B cell (primary cell): ENCODE data around the gene EPHB6. TPM values are rescaled to one million over a fixed set of nuclear protein-coding genes. Genes with fewer than 3 reads are reported as not detected.

Source experiments
- ATAC-seq: fragments of 200-7000 bp; cut with Tn5 transposase; one replicate; pipeline ENCODE4 v1.10.0; 2021; ENCODE audit warnings: low read depth, mild to moderate bottlenecking, moderate number of reproducible peaks, moderate library complexity
- CTCF ChIA-PET: fragments of 350-600 bp; sonication (Branson Sonifier 250); formaldehyde crosslinking; loops from one replicate; lab custom pipeline; 2021; ENCODE audit warnings: antibody characterized with exemption, inconsistent platforms; lab: Charles Lee
- POLR2A ChIA-PET: fragments of 350-600 bp; sonication (Branson Sonifier 250); formaldehyde crosslinking; loops from one replicate; lab custom pipeline; 2021; ENCODE audit warnings: antibody characterized with exemption; lab: Charles Lee
- DNase-seq: peaks from one replicate; pipeline ENCODE4 v3.0.0; 2013
- H2AFZ ChIP-seq: 2 replicates; pipeline ENCODE4 v1.6.1; 2012; ENCODE audit warnings: mild to moderate bottlenecking, low read depth, low read length; ENCODE audit not compliant: insufficient read depth, poor library complexity, severe bottlenecking
- H3K27ac ChIP-seq, 2 donors: 1 replicate in 1 of 2; 2 replicates in 1 of 2; pipeline ENCODE4 v1.5.1; 2012 to 2013; ENCODE audit warnings: low read length in 2 of 2, mild to moderate bottlenecking in 2 of 2, moderate library complexity in 1 of 2
- H3K27me3 ChIP-seq, 4 experiments: fragments of 200-600 bp in 1 of 4; sonication (generic) in 1 of 4; replicated peaks in 1 of 4; 1 replicate in 2 of 4; 2 replicates in 2 of 4; pipeline versions ENCODE4 v1.6.1 to v1.7.0; 2013 to 2016; ENCODE audit warnings: low read length in 3 of 4, mild to moderate bottlenecking in 2 of 4, mixed read lengths in 1 of 4, moderate library complexity in 1 of 4; ENCODE audit not compliant: insufficient read depth in 4 of 4, control insufficient read depth in 3 of 4; ENCODE audit errors: control extremely low read depth in 1 of 4
- H3K36me3 ChIP-seq, 2 experiments: replicated peaks in 1 of 2; 1 replicate in 1 of 2; 2 replicates in 1 of 2; pipeline versions ENCODE4 v1.6.1 to v1.7.1; 2013; ENCODE audit warnings: low read length in 1 of 2; ENCODE audit not compliant: insufficient read depth in 2 of 2, control insufficient read depth in 1 of 2; ENCODE audit errors: control extremely low read depth in 1 of 2, extremely low read depth in 1 of 2
- H3K4me1 ChIP-seq, 2 donors: fragments of 200-600 bp in 1 of 2; sonication (generic) in 1 of 2; 1 replicate in 1 of 2; 2 replicates in 1 of 2; pipeline versions ENCODE4 v1.5.1 to v1.6.1; 2013 to 2017; ENCODE audit warnings: low read length in 2 of 2; ENCODE audit not compliant: control insufficient read depth in 2 of 2, insufficient read depth in 2 of 2
- H3K4me2 ChIP-seq: replicated peaks from 2 replicates; pipeline ENCODE3; 2012; ENCODE audit warnings: mild to moderate bottlenecking, low read depth, low read length; ENCODE audit not compliant: poor library complexity, severe bottlenecking
- H3K4me3 ChIP-seq, 5 experiments: fragments of 200-600 bp in 1 of 5; sonication (generic) in 1 of 5; 1 replicate in 3 of 5; 2 replicates in 2 of 5; pipeline versions ENCODE4 v1.5.1 to v1.7.0; 2011 to 2016; ENCODE audit warnings: low read length in 4 of 5, mild to moderate bottlenecking in 4 of 5, low read depth in 2 of 5, control low read depth in 1 of 5, moderate library complexity in 1 of 5; ENCODE audit not compliant: insufficient read depth in 1 of 5; ENCODE audit errors: control extremely low read depth in 1 of 5, extremely low read depth in 1 of 5
- H3K79me2 ChIP-seq: fragments of 200-600 bp; sonication (generic); one replicate; pipeline ENCODE4 v1.6.0; 2016; ENCODE audit warnings: low read length; ENCODE audit not compliant: control insufficient read depth, insufficient read depth
- H3K9ac ChIP-seq: fragments of 200-600 bp; sonication (generic); 2 replicates; pipeline ENCODE4 v1.6.1; 2017; ENCODE audit warnings: mild to moderate bottlenecking, low read length, moderate library complexity
- H3K9me3 ChIP-seq, 3 donors: one replicate each; pipeline versions ENCODE4 v1.6.1 to v1.7.1; 2013; ENCODE audit warnings: low read length in 2 of 3; ENCODE audit not compliant: control insufficient read depth in 2 of 3, insufficient read depth in 1 of 3; ENCODE audit errors: control extremely low read depth in 1 of 3
- H4K20me1 ChIP-seq: 2 replicates; pipeline ENCODE4 v1.6.0; 2012; ENCODE audit warnings: mild to moderate bottlenecking, low read length; ENCODE audit not compliant: insufficient read depth, control insufficient read depth, poor library complexity, severe bottlenecking
- H3K27ac Mint-ChIP-seq: one replicate; pipeline ENCODE4 v1.8.0; 2021; ENCODE audit warnings: mixed read lengths
- H3K27me3 Mint-ChIP-seq: one replicate; pipeline ENCODE4 v1.8.0; 2021; ENCODE audit warnings: mixed read lengths
- H3K4me1 Mint-ChIP-seq: one replicate; pipeline ENCODE4 v1.8.0; 2021; ENCODE audit warnings: mixed read lengths
- H3K4me3 Mint-ChIP-seq: one replicate; pipeline ENCODE4 v1.8.0; 2021; ENCODE audit warnings: mixed read lengths
- H3K9me3 Mint-ChIP-seq: one replicate; pipeline ENCODE4 v1.8.0; 2022; ENCODE audit warnings: mixed read lengths; ENCODE audit not compliant: insufficient read depth
- EZH2 ChIP-seq: IDR thresholded peaks from 2 replicates; pipeline ENCODE4 v1.6.1; 2012; ENCODE audit warnings: borderline replicate concordance, low read depth, mild to moderate bottlenecking, moderate library complexity, low read length; ENCODE audit not compliant: insufficient read depth, poor library complexity, severe bottlenecking
- WGBS: methylation state at CpG from one replicate; pipeline ENCODE4 v1.1.5; 2013; ENCODE audit warnings: missing lambda C conversion rate; ENCODE audit not compliant: insufficient coverage; 5-methylcytosine and 5-hydroxymethylcytosine counted together
- intact Hi-C: fragments of 100-400 bp; cut with micrococcal nuclease; formaldehyde crosslinking; loops from one replicate; pipeline ENCODE4 v1.10.0; 2022
- polyA plus RNA-seq: library from polyadenylated mRNA; depleted of rRNA; stranded (reverse); fragments of >200 nt; gene quantifications from 2 replicates; pipeline ENCODE4 v1.2.3, GENCODE V29; 2012
- total RNA-seq, 2 donors: library from RNA; stranded (reverse); fragments of 120-200 nt in 1 of 2; gene quantifications; 1 replicate in 1 of 2; 2 replicates in 1 of 2; pipeline versions ENCODE4 v1.2.3 to v1.2.4, GENCODE V29; 2013 to 2022
- TF ChIP-seq, protein P1 (sequence below): fragments of 200-600 bp; IDR thresholded peaks from one replicate; pipeline ENCODE4 v1.8.0; 2022; ENCODE audit warnings: antibody characterized with exemption, mild to moderate bottlenecking

The EPHB6 gene
- total and polyA plus RNA-seq, 2 donors (not counting 1 experiment from before 2014, with no cell fraction given), result 65.3 to 69.6 TPM

DNA sequence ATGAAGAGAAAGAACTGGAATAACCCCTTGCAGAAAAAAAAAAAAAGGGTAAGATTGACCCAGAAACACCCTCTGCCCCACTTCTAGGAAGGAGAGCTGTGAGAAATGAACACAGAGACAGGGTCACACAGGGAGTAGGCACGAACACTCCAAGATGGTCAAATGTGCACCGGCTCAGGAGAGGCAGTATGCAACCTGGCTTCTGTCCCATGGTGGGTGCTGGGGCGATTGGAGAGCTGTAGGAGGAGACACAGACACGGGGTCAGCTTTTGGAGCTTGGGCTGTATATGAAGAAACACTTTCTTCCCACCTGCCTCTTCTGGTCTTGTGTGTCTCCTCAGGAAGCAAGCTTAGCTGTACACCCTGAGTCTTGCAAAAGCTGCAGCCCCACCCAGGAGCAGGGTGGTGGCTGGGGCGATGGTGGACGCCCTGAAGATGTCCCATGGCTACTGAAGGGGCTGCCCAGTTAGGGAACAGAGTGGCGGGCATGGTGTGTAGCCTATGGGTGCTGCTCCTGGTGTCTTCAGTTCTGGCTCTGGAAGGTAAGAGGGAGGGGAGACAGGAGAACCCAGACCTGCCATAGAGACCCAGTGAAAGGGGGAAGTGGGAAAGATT lies 8.0 kb downstream of the EPHB6 start:
- no peak overlapping the region for H3K27ac ChIP-seq
- no peaks in the 10 kb centered on the region for H3K4me1 ChIP-seq
- 100% methylated on average over 6 of the region's 7 CpGs for WGBS
- Mint-ChIP-seq H3K27me3 (no peaks in the 10 kb centered on the region), H3K9me3 (no peaks in the 10 kb centered on the region), H3K4me1 (peaks cover 3% of the 10 kb centered on the region), H3K27ac (no peak overlapping the region), H3K4me3 (no peak overlapping the region)
- H2AFZ ChIP-seq, result no peak overlapping the region
- H3K79me2 ChIP-seq, result no peaks in the 10 kb centered on the region
- no peak for TF ChIP-seq EZH2
- TF ChIP-seq, protein P1, sequence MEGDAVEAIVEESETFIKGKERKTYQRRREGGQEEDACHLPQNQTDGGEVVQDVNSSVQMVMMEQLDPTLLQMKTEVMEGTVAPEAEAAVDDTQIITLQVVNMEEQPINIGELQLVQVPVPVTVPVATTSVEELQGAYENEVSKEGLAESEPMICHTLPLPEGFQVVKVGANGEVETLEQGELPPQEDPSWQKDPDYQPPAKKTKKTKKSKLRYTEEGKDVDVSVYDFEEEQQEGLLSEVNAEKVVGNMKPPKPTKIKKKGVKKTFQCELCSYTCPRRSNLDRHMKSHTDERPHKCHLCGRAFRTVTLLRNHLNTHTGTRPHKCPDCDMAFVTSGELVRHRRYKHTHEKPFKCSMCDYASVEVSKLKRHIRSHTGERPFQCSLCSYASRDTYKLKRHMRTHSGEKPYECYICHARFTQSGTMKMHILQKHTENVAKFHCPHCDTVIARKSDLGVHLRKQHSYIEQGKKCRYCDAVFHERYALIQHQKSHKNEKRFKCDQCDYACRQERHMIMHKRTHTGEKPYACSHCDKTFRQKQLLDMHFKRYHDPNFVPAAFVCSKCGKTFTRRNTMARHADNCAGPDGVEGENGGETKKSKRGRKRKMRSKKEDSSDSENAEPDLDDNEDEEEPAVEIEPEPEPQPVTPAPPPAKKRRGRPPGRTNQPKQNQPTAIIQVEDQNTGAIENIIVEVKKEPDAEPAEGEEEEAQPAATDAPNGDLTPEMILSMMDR, result no peak
- ChIA-PET CTCF (interaction anchor here (0.8 to 1.8 kb wide), 6 partner anchors 9 to 259 kb away, joined by 3 to 6 read pairs (median 4); partner anchors contain the start of gene EPHB6), POLR2A (no interaction called here)
- DNase-seq (no peak), ATAC-seq (no peak)
- no peak overlapping the region for H3K4me2 ChIP-seq
- H3K4me3 ChIP-seq, result no peak overlapping the region
- no peaks in the 10 kb centered on the region for H4K20me1 ChIP-seq
- H3K9me3 ChIP-seq, result no peaks in the 10 kb centered on the region
- intact Hi-C loops, result no loop called here
- H3K9ac ChIP-seq, result no peak overlapping the region
- peaks cover 3 to 41% of the 10 kb centered on the region in 2 experiments for H3K36me3 ChIP-seq
- H3K27me3 ChIP-seq, result no peaks in the 10 kb centered on the region
